K562 (cell line): ENCODE data around the gene POR. TPM values are rescaled to one million over a fixed set of nuclear protein-coding genes. Genes with fewer than 3 reads are reported as not detected.

Experiments
- EZH2 ChIP-seq: IDR thresholded peaks from 2 replicates; pipeline ENCODE4 v1.6.1; 2012; ENCODE audit warnings: low read depth, mild to moderate bottlenecking, inconsistent platforms, low read length, borderline replicate concordance
- KDM1A ChIP-seq, 2 experiments: fragments of 450-650 bp; IDR thresholded peaks; 2 replicates each; pipeline ENCODE4 v1.6.1; 2016; ENCODE audit warnings: mild to moderate bottlenecking in 2 of 2
- NCOA6 ChIP-seq: fragments of 450-650 bp; IDR thresholded peaks from 2 replicates; pipeline ENCODE4 v1.6.1; 2017; ENCODE audit warnings: mild to moderate bottlenecking
- PHB2 ChIP-seq: fragments of 450-650 bp; IDR thresholded peaks from 2 replicates; pipeline ENCODE4 v1.6.1; 2017; ENCODE audit warnings: low read depth
- SAFB ChIP-seq: fragments of 200-400 bp; formaldehyde crosslinking; IDR thresholded peaks from 2 replicates; pipeline ENCODE4 v1.6.1; 2017; ENCODE audit warnings: low read depth, low read length, borderline replicate concordance
- SPI1 ChIP-seq: IDR thresholded peaks from 2 replicates; pipeline ENCODE4 v1.6.1; 2011; ENCODE audit warnings: low read depth, low read length, control low read depth, borderline replicate concordance
- SREBF2 ChIP-seq: sonication (generic); formaldehyde crosslinking; IDR thresholded peaks from 2 replicates; pipeline ENCODE4 v1.4.0; 2020; ENCODE audit warnings: mild to moderate bottlenecking, missing genetic modification reagents
- TCF3 ChIP-seq: sonication (generic); formaldehyde crosslinking; IDR thresholded peaks from 2 replicates; pipeline ENCODE4 v1.4.0; 2020; ENCODE audit warnings: mild to moderate bottlenecking, missing genetic modification reagents
- U2AF1 ChIP-seq: fragments of 200-400 bp; formaldehyde crosslinking; optimal IDR thresholded peaks from 2 replicates; pipeline ENCODE3; 2017; ENCODE audit warnings: mild to moderate bottlenecking, low read depth, low read length, moderate library complexity
- ZNF124 ChIP-seq: sonication (generic); formaldehyde crosslinking; IDR thresholded peaks from 2 replicates; pipeline ENCODE4 v1.8.1; 2022; ENCODE audit warnings: missing genetic modification reagents
- ZNF311 ChIP-seq: fragments of 250-450 bp; sonication (Bioruptor Pico); IDR thresholded peaks from 2 replicates; pipeline ENCODE4 v1.4.0; 2020; ENCODE audit warnings: mild to moderate bottlenecking, moderate library complexity
- ZNF589 ChIP-seq: fragments of 200-800 bp; sonication (Bioruptor generic); IDR thresholded peaks from 2 replicates; pipeline ENCODE4 v1.6.1; 2016; ENCODE audit warnings: low read depth, missing genetic modification characterization, missing compliant biosample characterization
- polyA plus RNA-seq, 8 experiments: library from polyadenylated mRNA; depleted of rRNA in 4 of 8; stranded (reverse) in 5 of 8; unstranded in 3 of 8; fragments of >200 nt; fragmentation: Nextera tagmentation in 2 of 8; fragmentation: Illumina TruSeq in 1 of 8; extraction: Ambion mirVana in 2 of 8; extraction: Trizol in 1 of 8; gene quantifications; 2 replicates each; pipeline versions ENCODE4 v1.2.1 to v1.2.3, GENCODE V29; 2011 to 2014; ENCODE audit warnings: inconsistent platforms in 1 of 8, missing spikeins in 1 of 8
- total RNA-seq, 7 experiments: library from RNA; depleted of rRNA in 6 of 7; stranded (reverse); fragments of >200 nt in 6 of 7; fragmentation: Illumina TruSeq in 2 of 7; extraction: Trizol in 2 of 7; gene quantifications; 2 replicates each; pipeline versions ENCODE4 v1.2.1 to v1.2.3, GENCODE V29; 2011 to 2021; ENCODE audit warnings: low replicate concordance in 1 of 7
- TF ChIP-seq, protein P1 (sequence below): fragments of 250-450 bp; sonication (Bioruptor Pico); IDR thresholded peaks from 2 replicates; pipeline ENCODE4 v1.4.0; 2020; ENCODE audit warnings: mild to moderate bottlenecking, moderate library complexity
- TF ChIP-seq, protein P2 (sequence below): fragments of 250-450 bp; sonication (Bioruptor Pico); IDR thresholded peaks from 2 replicates; pipeline ENCODE4 v1.5.0; 2020; ENCODE audit warnings: mild to moderate bottlenecking
- TF ChIP-seq, protein P3 (sequence below): fragments of 200-400 bp; formaldehyde crosslinking; IDR thresholded peaks from 2 replicates; pipeline ENCODE4 v1.6.1; 2017; ENCODE audit warnings: mild to moderate bottlenecking, low read depth, low read length, moderate library complexity
- TF ChIP-seq, protein P4 (sequence below): fragments of 450-650 bp; formaldehyde crosslinking; IDR thresholded peaks from 2 replicates; pipeline ENCODE4 v1.4.0; 2022; ENCODE audit warnings: missing genetic modification characterization
- TF ChIP-seq, protein P5 (sequence below): sonication (generic); formaldehyde crosslinking; IDR thresholded peaks from 2 replicates; pipeline ENCODE4 v1.8.0; 2022; ENCODE audit warnings: mild to moderate bottlenecking, missing genetic modification reagents

Gene POR
- total and polyA plus RNA-seq, 9 of the 15 experiments (the other 6 are each of a cell fraction or from before 2014, with no cell fraction given) = 4.7 to 142 (median 40.8) TPM

DNA sequence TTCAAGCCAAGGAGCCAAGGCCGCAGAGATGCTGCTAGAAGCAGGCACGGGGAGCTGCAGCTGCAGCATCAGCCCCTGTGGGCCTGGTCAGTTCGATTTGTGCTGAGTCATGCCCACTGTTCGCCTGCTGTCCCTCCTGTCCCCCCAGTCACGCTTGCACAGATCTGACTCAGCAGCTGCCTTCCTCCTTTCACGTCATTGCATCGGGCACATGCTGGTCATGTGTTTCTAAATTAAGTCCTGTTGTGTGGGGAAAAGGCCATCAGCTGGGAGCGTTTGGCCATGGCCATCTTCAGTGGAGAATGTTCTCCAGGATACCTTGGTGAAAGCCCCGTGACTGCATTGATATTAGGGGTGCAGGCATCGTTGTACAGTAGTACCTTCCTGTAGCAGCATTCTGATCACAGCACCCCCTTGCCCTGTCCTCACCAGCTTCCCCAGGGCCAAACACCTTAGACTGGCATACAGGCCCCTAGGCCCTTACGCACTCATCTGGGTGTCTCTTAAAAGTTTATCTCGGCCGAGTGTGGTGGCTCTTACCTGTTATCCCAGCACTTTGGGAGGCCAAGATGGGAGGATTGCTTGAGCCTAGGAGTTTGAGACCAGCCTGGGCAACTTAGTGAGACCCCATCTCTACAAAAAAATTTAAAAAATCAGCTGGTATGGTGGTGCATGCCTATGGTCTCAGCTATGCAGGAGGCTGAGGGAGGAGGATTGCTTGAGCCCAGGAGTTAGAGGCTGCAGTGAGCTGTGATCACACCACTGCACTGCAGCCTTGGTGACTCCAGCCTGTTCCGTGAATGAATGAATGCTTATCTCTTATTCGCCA is 23.2 kb downstream of the POR start (continued):
- TF ChIP-seq SPI1 (peak; percentile 50; the same call in 1 of the 2 replicates), NCOA6 (no peak), PHB2 (no peak), ZNF124 (CRISPR knock-in tag) (no peak), EZH2 (no peak), ZNF589 (CRISPR knock-in tag) (peak; percentile 84), TCF3 (CRISPR knock-in tag) (peak; percentile 50), KDM1A (IDR thresholded peaks at IDR 0.05) (no peak), SREBF2 (CRISPR knock-in tag) (no peak), ZNF311 (CRISPR knock-in tag) (no peak), U2AF1 (no peak), SAFB (no peak)
- TF ChIP-seq, protein P1, sequence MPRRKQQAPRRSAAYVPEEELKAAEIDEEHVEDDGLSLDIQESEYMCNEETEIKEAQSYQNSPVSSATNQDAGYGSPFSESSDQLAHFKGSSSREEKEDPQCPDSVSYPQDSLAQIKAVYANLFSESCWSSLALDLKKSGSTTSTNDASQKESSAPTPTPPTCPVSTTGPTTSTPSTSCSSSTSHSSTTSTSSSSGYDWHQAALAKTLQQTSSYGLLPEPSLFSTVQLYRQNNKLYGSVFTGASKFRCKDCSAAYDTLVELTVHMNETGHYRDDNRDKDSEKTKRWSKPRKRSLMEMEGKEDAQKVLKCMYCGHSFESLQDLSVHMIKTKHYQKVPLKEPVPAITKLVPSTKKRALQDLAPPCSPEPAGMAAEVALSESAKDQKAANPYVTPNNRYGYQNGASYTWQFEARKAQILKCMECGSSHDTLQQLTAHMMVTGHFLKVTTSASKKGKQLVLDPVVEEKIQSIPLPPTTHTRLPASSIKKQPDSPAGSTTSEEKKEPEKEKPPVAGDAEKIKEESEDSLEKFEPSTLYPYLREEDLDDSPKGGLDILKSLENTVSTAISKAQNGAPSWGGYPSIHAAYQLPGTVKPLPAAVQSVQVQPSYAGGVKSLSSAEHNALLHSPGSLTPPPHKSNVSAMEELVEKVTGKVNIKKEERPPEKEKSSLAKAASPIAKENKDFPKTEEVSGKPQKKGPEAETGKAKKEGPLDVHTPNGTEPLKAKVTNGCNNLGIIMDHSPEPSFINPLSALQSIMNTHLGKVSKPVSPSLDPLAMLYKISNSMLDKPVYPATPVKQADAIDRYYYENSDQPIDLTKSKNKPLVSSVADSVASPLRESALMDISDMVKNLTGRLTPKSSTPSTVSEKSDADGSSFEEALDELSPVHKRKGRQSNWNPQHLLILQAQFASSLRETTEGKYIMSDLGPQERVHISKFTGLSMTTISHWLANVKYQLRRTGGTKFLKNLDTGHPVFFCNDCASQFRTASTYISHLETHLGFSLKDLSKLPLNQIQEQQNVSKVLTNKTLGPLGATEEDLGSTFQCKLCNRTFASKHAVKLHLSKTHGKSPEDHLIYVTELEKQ (CRISPR knock-in tag) = no peak
- TF ChIP-seq, protein P2, sequence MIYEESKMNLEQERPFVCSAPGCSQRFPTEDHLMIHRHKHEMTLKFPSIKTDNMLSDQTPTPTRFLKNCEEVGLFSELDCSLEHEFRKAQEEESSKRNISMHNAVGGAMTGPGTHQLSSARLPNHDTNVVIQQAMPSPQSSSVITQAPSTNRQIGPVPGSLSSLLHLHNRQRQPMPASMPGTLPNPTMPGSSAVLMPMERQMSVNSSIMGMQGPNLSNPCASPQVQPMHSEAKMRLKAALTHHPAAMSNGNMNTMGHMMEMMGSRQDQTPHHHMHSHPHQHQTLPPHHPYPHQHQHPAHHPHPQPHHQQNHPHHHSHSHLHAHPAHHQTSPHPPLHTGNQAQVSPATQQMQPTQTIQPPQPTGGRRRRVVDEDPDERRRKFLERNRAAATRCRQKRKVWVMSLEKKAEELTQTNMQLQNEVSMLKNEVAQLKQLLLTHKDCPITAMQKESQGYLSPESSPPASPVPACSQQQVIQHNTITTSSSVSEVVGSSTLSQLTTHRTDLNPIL (CRISPR knock-in tag) = no peak
- TF ChIP-seq, protein P3, sequence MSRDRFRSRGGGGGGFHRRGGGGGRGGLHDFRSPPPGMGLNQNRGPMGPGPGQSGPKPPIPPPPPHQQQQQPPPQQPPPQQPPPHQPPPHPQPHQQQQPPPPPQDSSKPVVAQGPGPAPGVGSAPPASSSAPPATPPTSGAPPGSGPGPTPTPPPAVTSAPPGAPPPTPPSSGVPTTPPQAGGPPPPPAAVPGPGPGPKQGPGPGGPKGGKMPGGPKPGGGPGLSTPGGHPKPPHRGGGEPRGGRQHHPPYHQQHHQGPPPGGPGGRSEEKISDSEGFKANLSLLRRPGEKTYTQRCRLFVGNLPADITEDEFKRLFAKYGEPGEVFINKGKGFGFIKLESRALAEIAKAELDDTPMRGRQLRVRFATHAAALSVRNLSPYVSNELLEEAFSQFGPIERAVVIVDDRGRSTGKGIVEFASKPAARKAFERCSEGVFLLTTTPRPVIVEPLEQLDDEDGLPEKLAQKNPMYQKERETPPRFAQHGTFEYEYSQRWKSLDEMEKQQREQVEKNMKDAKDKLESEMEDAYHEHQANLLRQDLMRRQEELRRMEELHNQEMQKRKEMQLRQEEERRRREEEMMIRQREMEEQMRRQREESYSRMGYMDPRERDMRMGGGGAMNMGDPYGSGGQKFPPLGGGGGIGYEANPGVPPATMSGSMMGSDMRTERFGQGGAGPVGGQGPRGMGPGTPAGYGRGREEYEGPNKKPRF = no peak
- TF ChIP-seq, protein P4, sequence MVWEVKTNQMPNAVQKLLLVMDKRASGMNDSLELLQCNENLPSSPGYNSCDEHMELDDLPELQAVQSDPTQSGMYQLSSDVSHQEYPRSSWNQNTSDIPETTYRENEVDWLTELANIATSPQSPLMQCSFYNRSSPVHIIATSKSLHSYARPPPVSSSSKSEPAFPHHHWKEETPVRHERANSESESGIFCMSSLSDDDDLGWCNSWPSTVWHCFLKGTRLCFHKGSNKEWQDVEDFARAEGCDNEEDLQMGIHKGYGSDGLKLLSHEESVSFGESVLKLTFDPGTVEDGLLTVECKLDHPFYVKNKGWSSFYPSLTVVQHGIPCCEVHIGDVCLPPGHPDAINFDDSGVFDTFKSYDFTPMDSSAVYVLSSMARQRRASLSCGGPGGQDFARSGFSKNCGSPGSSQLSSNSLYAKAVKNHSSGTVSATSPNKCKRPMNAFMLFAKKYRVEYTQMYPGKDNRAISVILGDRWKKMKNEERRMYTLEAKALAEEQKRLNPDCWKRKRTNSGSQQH = peak; percentile 12; the same call in 1 of the 2 replicates
- TF ChIP-seq, protein P5, sequence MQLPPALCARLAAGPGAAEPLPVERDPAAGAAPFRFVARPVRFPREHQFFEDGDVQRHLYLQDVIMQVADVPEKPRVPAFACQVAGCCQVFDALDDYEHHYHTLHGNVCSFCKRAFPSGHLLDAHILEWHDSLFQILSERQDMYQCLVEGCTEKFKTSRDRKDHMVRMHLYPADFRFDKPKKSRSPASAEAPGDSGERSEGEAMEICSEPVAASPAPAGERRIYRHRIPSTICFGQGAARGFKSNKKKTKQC = peak; percentile 47; the same call in 1 of the 2 replicates
